ENCODE results near the gene HEXD. TPM values are rescaled to one million over a fixed set of nuclear protein-coding genes. Genes with fewer than 3 reads are reported as not detected.

The HEXD gene
- total and polyA plus RNA-seq, 2 of the 8 experiments (the other 6 are each of a cell fraction or from before 2014, with no cell fraction given) = 20.6 to 21.8 TPM

DNA sequence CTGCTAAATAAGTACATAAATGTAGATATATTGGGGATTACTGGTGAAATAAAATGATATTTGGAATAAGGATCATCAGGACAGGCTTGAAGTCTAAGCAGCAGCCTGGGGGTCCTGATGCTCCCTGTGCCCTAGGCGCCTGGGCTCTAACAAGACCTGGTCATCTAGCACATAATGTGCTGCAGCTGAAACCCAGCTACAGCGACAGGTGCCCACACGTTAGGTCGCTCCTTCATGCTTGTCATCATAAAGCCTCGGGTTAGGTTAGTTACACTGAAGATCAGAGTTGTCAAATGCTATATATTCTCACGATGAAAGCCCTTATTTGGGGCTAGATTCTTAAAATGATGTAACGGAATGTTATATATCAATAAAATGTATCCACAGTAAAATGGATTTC is 51.9 kb downstream of the HEXD start:
- Histone ChIP-seq H2BK5ac (ENCODE audit: low read depth, low read length) (no peak overlapping the region), H3K18ac (ENCODE audit: extremely low read depth, low read length) (no peak overlapping the region), H3K56ac (replicated peaks; ENCODE audit: insufficient read length, low read depth, low read length) (no peak overlapping the region), H2BK120ac (replicated peaks; ENCODE audit: low read depth, low read length) (no peak overlapping the region), H3K27me3 (replicated peaks in 1 of 4; ENCODE audit: control insufficient read depth in 3 of 4, extremely low read depth in 1 of 4, insufficient read depth in 3 of 4, low read length in 3 of 4) (no peaks in the 10 kb centered on the region), H2AK5ac (ENCODE audit: low read depth, low read length) (no peak overlapping the region), H3K9me3 (ENCODE audit: insufficient read depth in 2 of 2, low read depth in 1 of 2, low read length in 1 of 2) (no peaks in the 10 kb centered on the region), H2BK12ac (ENCODE audit: low read depth, low read length) (no peak overlapping the region), H2AFZ (ENCODE audit: low read length) (no peak overlapping the region), H3K36me3 (ENCODE audit: control insufficient read depth in 2 of 4, insufficient read depth in 4 of 4, low read length in 3 of 4) (peaks cover 15 to 38% (median 27%) of the 10 kb centered on the region in 4 experiments), H3K4me2 (ENCODE audit: insufficient read depth in 1 of 2, low read depth in 2 of 2, low read length in 2 of 2) (no peak overlapping the region), H4K91ac (replicated peaks; ENCODE audit: insufficient read length, low read length) (no peak overlapping the region), H3K27ac (ENCODE audit: low read depth, low read length) (no peak overlapping the region), H3K9ac (replicated peaks in 1 of 4; ENCODE audit: extremely low read depth in 1 of 4, low read depth in 3 of 4, low read length in 3 of 4) (no peak overlapping the region), H3K4ac (replicated peaks; ENCODE audit: insufficient read length, low read depth, low read length) (no peak overlapping the region), H2BK20ac (ENCODE audit: low read length) (no peak overlapping the region), H2BK15ac (ENCODE audit: low read length) (no peak overlapping the region), H4K8ac (ENCODE audit: extremely low read depth, insufficient read depth, low read length) (no peak overlapping the region), H3K79me2 (ENCODE audit: control insufficient read depth in 1 of 2, insufficient read depth in 2 of 2, low read length in 2 of 2) (no peaks in the 10 kb centered on the region), H3K14ac (ENCODE audit: insufficient read length) (no peak overlapping the region), H3K4me1 (replicated peaks in 1 of 4; ENCODE audit: control insufficient read depth in 3 of 4, insufficient read depth in 4 of 4, low read length in 3 of 4) (no peaks in the 10 kb centered on the region), H3K23ac (ENCODE audit: insufficient read length) (no peak overlapping the region), H3K23me2 (ENCODE audit: low read depth, low read length) (no peaks in the 10 kb centered on the region), H3K79me1 (ENCODE audit: low read depth, low read length) (no peaks in the 10 kb centered on the region), H4K5ac (ENCODE audit: insufficient read length, low read depth, low read length) (no peak overlapping the region), H3K4me3 (ENCODE audit: extremely low read depth in 1 of 4, insufficient read depth in 2 of 4, low read depth in 3 of 4, low read length in 4 of 4) (no peak overlapping the region), H4K20me1 (replicated peaks in 1 of 2; ENCODE audit: control insufficient read depth in 1 of 2, insufficient read depth in 2 of 2, low read length in 2 of 2) (peaks cover 1% of the 10 kb centered on the region in 2 experiments)
- DNase-seq (ENCODE audit: low read depth in 1 of 2, low spot score in 2 of 2) = no peak
- TF ChIP-seq TCF12 (IDR thresholded peaks at IDR 0.05; ENCODE audit: low read depth, low read length) = no peak
- TF ChIP-seq NANOG (IDR thresholded peaks at IDR 0.05; ENCODE audit: insufficient read depth, low read depth, low read length, poor library complexity, severe bottlenecking) = no peak
- TF ChIP-seq SAP30 (IDR thresholded peaks at IDR 0.05; ENCODE audit: insufficient read depth, insufficient replicate concordance, low read length) = no peak
- ChIA-PET POLR2A (ENCODE audit: partially characterized antibody) (no interaction called here), CTCF (ENCODE audit: partially characterized antibody) (interaction anchor here (1.5 kb wide), 1 partner anchor 9 kb away, joined by 7 read pairs; no protein-coding TSS in a partner anchor)
- FAIRE-seq = no peak
- WGBS, 2 experiments (ENCODE audit: extremely low coverage in 1 of 2, insufficient coverage in 1 of 2, insufficient read length in 1 of 2, insufficient replicate concordance in 2 of 2, low coverage in 1 of 2, low lambda C conversion rate in 2 of 2, missing lambda C conversion rate in 1 of 2) = 95% methylated on average over 7 of the region's 7 CpGs; no CpG with 5 or more reads in 1 of the 2 experiments
